ENCODE measurements around the gene NAIF1. TPM values are rescaled to one million over a fixed set of nuclear protein-coding genes. Genes with fewer than 3 reads are reported as not detected.

NAIF1 gene
- total RNA-seq, 1 experiment from 2014 or later: 12.4 TPM

DNA sequence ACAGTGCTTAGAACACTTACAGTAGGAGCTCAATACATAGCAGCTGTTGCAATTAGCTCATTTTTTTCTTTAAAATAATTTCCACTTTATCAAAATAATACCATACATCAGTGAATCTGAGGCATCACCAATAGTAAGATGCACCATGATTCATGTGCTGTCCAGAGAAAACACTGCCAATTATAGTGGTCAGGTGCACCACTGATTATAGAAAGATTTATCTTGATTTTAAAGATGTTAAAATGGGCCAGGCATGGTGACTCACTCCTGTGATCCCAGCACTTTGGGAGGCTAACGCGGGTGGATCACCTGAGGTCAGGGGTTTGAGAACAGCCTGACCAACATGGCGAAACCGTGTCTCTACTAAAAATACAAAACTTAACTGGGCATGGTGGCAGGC is 39.4 kb downstream of the NAIF1 start:
- peaks cover 4% of the 10 kb centered on the region for H3K4me1 Mint-ChIP-seq
- H3K4me3 Mint-ChIP-seq: no peak overlapping the region
- H3K27ac Mint-ChIP-seq: no peak overlapping the region
- no peaks in the 10 kb centered on the region for H3K27me3 Mint-ChIP-seq (ENCODE audit: low read depth)
- H3K36me3 Mint-ChIP-seq: no peaks in the 10 kb centered on the region
- ATAC-seq (no peak), DNase-seq (ENCODE audit: low spot score) (no peak)
- H3K9me3 Mint-ChIP-seq: no peaks in the 10 kb centered on the region
- CTCF ChIA-PET: interaction anchor here (0.7 to 3.6 kb wide), 6 partner anchors 40 to 158 kb away, joined by 4 to 26 read pairs (median 6); partner anchors contain the start of genes NAIF1 and SLC25A25
- no peak for TF ChIP-seq TEAD1 (CRISPR knock-in tag; IDR thresholded peaks at IDR 0.05)
- no peak for TF ChIP-seq ZNF232 (CRISPR knock-in tag; IDR thresholded peaks at IDR 0.05)
- TF ChIP-seq E2F5 (CRISPR knock-in tag; IDR thresholded peaks at IDR 0.05): no peak
- no peak for TF ChIP-seq KAT7 (CRISPR knock-in tag; IDR thresholded peaks at IDR 0.05; ENCODE audit: borderline replicate concordance)
- TF ChIP-seq SOX15 (CRISPR knock-in tag; IDR thresholded peaks at IDR 0.05): no peak
- TF ChIP-seq ZNF532 (CRISPR knock-in tag; IDR thresholded peaks at IDR 0.05; ENCODE audit: borderline replicate concordance): no peak
- no peak for TF ChIP-seq ZNF671 (CRISPR knock-in tag; IDR thresholded peaks at IDR 0.05)
- no peak for TF ChIP-seq RELA (CRISPR knock-in tag; IDR thresholded peaks at IDR 0.05; ENCODE audit: borderline replicate concordance)
- no peak for TF ChIP-seq ZNF396 (CRISPR knock-in tag; IDR thresholded peaks at IDR 0.05; ENCODE audit: borderline replicate concordance)
- no peak for TF ChIP-seq MAX (CRISPR knock-in tag; IDR thresholded peaks at IDR 0.05)
- TF ChIP-seq, protein P1, sequence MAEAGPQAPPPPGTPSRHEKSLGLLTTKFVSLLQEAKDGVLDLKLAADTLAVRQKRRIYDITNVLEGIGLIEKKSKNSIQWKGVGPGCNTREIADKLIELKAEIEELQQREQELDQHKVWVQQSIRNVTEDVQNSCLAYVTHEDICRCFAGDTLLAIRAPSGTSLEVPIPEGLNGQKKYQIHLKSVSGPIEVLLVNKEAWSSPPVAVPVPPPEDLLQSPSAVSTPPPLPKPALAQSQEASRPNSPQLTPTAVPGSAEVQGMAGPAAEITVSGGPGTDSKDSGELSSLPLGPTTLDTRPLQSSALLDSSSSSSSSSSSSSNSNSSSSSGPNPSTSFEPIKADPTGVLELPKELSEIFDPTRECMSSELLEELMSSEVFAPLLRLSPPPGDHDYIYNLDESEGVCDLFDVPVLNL (CRISPR knock-in tag; IDR thresholded peaks at IDR 0.05; ENCODE audit: borderline replicate concordance, low read depth): no peak
- POLR2A ChIA-PET: interaction anchor here (1.7 kb wide), 1 partner anchor 48 kb away, joined by 3 read pairs; no protein-coding TSS in a partner anchor

DNA sequence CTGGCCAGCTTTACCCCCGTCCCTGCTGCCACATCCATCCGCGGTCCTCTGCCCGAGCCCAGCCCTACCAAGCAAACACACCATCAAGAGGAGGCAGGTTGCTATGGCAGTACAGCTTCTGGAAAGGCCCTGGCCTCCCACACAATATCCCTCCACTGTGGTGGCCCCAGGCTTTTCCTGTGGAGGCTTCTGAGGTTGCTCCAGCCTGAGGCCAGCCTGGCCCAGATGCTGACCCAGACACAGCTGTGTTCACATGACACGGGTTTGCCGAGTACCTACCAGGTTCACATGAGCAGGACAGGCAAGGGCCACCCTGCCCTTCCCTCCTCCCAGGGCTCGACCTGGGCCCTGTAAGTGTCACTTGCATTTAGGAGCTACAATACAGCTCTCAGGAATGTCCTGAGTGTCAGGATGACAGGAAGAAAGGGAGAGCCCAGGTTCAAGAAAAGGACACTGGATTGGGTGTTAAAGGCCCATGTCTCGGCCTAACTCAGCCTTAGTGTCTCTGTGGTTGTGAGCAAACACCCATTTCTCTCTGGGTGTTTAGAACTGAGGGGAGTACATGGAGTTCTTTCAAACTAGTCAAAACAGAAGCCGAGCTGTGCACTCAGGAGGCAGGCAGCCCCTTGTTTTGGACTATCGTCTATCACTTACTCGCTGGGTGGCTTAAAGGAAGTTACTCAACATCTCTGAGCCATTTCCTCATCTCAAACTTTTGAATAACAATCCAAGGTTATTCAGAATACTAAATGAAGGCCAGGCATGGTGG is 40.2 kb downstream of the NAIF1 start:
- ChIA-PET CTCF (interaction anchor here (1.0 to 3.6 kb wide), 6 partner anchors 41 to 202 kb away, joined by 3 to 26 read pairs (median 6); partner anchors contain the start of genes NAIF1 and SLC25A25), POLR2A (interaction anchor here (1.7 kb wide), 1 partner anchor 47 kb away, joined by 3 read pairs; no protein-coding TSS in a partner anchor)
- Mint-ChIP-seq H3K4me3 (no peak overlapping the region), H3K27ac (peak overlapping the region; percentile 38; the same call in 1 of the 2 replicates), H3K4me1 (peaks cover 4% of the 10 kb centered on the region), H3K36me3 (no peaks in the 10 kb centered on the region), H3K9me3 (no peaks in the 10 kb centered on the region), H3K27me3 (ENCODE audit: low read depth) (no peaks in the 10 kb centered on the region)
- no peak for DNase-seq (ENCODE audit: low spot score)
- TF ChIP-seq EMX1 (CRISPR knock-in tag; IDR thresholded peaks at IDR 0.05) (no peak), RELA (CRISPR knock-in tag; IDR thresholded peaks at IDR 0.05; ENCODE audit: borderline replicate concordance) (no peak), ATF3 (CRISPR knock-in tag; conservative IDR thresholded peaks at IDR 0.05) (no peak), JAZF1 (CRISPR knock-in tag; IDR thresholded peaks at IDR 0.05) (no peak), TCF7 (CRISPR knock-in tag; IDR thresholded peaks at IDR 0.05; ENCODE audit: low read depth) (no peak), ESRRA (CRISPR knock-in tag; IDR thresholded peaks at IDR 0.05; ENCODE audit: borderline replicate concordance) (no peak), ZNF219 (CRISPR knock-in tag; IDR thresholded peaks at IDR 0.05; ENCODE audit: borderline replicate concordance) (no peak), TP53 (CRISPR knock-in tag; IDR thresholded peaks at IDR 0.05) (no peak)
- TF ChIP-seq, protein P2, sequence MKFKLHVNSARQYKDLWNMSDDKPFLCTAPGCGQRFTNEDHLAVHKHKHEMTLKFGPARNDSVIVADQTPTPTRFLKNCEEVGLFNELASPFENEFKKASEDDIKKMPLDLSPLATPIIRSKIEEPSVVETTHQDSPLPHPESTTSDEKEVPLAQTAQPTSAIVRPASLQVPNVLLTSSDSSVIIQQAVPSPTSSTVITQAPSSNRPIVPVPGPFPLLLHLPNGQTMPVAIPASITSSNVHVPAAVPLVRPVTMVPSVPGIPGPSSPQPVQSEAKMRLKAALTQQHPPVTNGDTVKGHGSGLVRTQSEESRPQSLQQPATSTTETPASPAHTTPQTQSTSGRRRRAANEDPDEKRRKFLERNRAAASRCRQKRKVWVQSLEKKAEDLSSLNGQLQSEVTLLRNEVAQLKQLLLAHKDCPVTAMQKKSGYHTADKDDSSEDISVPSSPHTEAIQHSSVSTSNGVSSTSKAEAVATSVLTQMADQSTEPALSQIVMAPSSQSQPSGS (CRISPR knock-in tag; IDR thresholded peaks at IDR 0.05; ENCODE audit: borderline replicate concordance, low read depth): no peak
- no peak; the same call in 1 of the 2 replicates for ATAC-seq
